Jurkat, Clone E6-1 (cell line): ENCODE results near the gene TROAP.
A peak's percentile ranks its signal among the peaks of the same experiment; 100 is the strongest.
"Not testable (repeated sequence)": the region's sequence is repeated elsewhere in the genome, so short reads cannot be mapped to it uniquely, and the experiment has no call there.

Source experiments
- DNase-seq: peaks from one replicate; pipeline ENCODE4 v3.0.0-alpha.2; 2011; ENCODE audit warnings: low read depth, low spot score
- H3K4me3 ChIP-seq: 2 replicates; pipeline ENCODE4 v1.5.1; 2011; ENCODE audit warnings: mild to moderate bottlenecking, low read length, control low read depth, moderate library complexity

The TROAP gene

GRCh38 chr12:49323524-49324097, 556 bp downstream of the TROAP start:
- H3K4me3 ChIP-seq = peak overlapping the region; percentile 87
- DNase-seq = no peak

- H3K4me3 ChIP-seq = no peak overlapping the region
- no peak for DNase-seq
Observed at GRCh38 chr12:49325606-49326005, 2.6 kb downstream of the TROAP start.

GRCh38 chr12:49327368-49327767, 4.3 kb downstream of the TROAP start:
- H3K4me3 ChIP-seq = no peak overlapping the region
- no peak for DNase-seq

- no peak for DNase-seq
- H3K4me3 ChIP-seq = no peak overlapping the region
Observed at GRCh38 chr12:49327887-49328286, 4.8 kb downstream of the TROAP start.

- H3K4me3 ChIP-seq = no peak overlapping the region
- no peak for DNase-seq
Observed at GRCh38 chr12:49328816-49329215, 5.8 kb downstream of the TROAP start.

- DNase-seq = no peak
- no peak overlapping the region for H3K4me3 ChIP-seq
Observed at GRCh38 chr12:49330032-49330619, 7.1 kb downstream of the TROAP start.

- no peak overlapping the region for H3K4me3 ChIP-seq
- DNase-seq = no peak
Observed at GRCh38 chr12:49330631-49331379, 7.8 kb downstream of the TROAP start.

GRCh38 chr12:49331380-49332222, 8.5 kb downstream of the TROAP start:
- H3K4me3 ChIP-seq = no peak overlapping the region
- no peak for DNase-seq

- no peak for DNase-seq
- H3K4me3 ChIP-seq = no peak overlapping the region
Observed at GRCh38 chr12:49332441-49332861, 9.4 kb downstream of the TROAP start.

- DNase-seq = no peak
- no peak overlapping the region for H3K4me3 ChIP-seq
Observed at GRCh38 chr12:49332891-49333371, 9.9 kb downstream of the TROAP start.

- not testable (repeated sequence) for DNase-seq, H3K4me3 ChIP-seq
Observed at GRCh38 chr12:49333778-49334177, 10.7 kb downstream of the TROAP start.

- H3K4me3 ChIP-seq = no peak overlapping the region
- DNase-seq = no peak
Observed at GRCh38 chr12:49334226-49334625, 11.2 kb downstream of the TROAP start.

- H3K4me3 ChIP-seq = no peak overlapping the region
- DNase-seq = no peak
Observed at GRCh38 chr12:49334681-49335080, 11.6 kb downstream of the TROAP start.

- no peak overlapping the region for H3K4me3 ChIP-seq
Observed at GRCh38 chr12:49335118-49335954, 12.3 kb downstream of the TROAP start.

GRCh38 chr12:49335955-49336644, 13.0 kb downstream of the TROAP start:
- H3K4me3 ChIP-seq = no peak overlapping the region
- DNase-seq = no peak

More at GRCh38 chr12:49335118-49335954, 12.3 kb downstream of the TROAP start:
- DNase-seq = no peak

GRCh38 chr12:49336645-49337584, 13.9 kb downstream of the TROAP start, which contains the start of gene C1QL4:
C1QL4 (minus strand) TSS chr12:49337188; CDS start chr12:49336477, 711 bp downstream.
- DNase-seq = peak; percentile 54
- peak within 1 kb of the TSS; percentile 50 for H3K4me3 ChIP-seq
